ENCODE data around the gene KIR2DL1.
"Not testable (repeated sequence)": the region's sequence is repeated elsewhere in the genome, so short reads cannot be mapped to it uniquely, and the experiment has no call there.

The KIR2DL1 gene

DNA sequence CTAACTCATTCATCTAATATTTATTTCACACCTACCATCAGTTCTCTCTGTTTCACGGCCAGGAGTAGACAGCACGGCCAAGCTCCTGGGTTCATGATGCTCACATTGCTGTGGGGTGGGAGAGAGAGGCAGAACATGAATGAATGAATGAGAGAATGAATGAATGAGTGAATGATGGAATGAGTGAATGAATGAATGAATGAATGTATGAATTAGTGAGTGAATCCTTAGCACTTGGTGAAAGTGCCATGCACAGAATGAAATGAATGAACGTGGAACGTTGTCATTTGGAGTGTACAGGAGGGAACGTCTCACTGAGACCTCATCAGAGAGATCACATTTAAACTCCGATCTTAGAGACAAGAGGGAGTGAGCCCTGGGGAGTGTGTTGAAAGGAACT, 21.9 kb downstream of the KIR2DL1 start:
- no CpG with 5 or more reads among the region's 6 CpGs for WGBS (ENCODE audit: insufficient coverage, insufficient read length)
- no peaks in the 10 kb centered on the region for H3K4me1 ChIP-seq (ENCODE audit: control insufficient read depth, insufficient read depth, low read length)
- no peak overlapping the region for H3K27ac ChIP-seq (ENCODE audit: low read length)
- no peaks in the 10 kb centered on the region for H3K27me3 ChIP-seq (ENCODE audit: control insufficient read depth, insufficient read depth, low read length)
- no peak overlapping the region for H3K4me3 ChIP-seq (ENCODE audit: low read length)
- DNase-seq (ENCODE audit: low read depth, low spot score) = no peak
- no peaks in the 10 kb centered on the region for H3K36me3 ChIP-seq (ENCODE audit: control insufficient read depth, insufficient read depth, low read length)
- peaks cover 15% of the 10 kb centered on the region for H3K9me3 ChIP-seq (ENCODE audit: control insufficient read depth, insufficient read depth, low read length)

DNA sequence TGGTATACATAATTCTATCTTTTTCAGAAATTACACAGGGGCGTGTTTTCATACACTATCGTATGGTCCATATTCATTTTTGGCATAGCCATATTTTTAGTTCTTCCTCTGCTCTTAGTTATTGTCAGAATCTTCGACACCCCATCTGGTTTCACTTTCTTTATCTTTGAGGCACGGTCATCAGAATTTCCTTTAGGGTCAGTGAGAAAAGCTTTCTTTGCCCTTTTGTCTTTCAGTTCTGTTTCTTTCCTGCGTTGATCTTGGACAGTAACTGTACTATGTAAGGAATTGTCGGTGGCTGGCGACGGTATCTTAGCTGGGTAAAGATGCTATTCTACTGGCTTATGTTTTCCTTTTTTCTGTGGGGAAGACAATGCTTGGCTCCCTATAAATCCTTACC, 23.2 kb downstream of the KIR2DL1 start:
- no peaks in the 10 kb centered on the region for H3K36me3 ChIP-seq (ENCODE audit: control insufficient read depth, insufficient read depth, low read length)
- H3K27ac ChIP-seq (ENCODE audit: low read length) = no peak overlapping the region
- H3K4me1 ChIP-seq (ENCODE audit: control insufficient read depth, insufficient read depth, low read length) = no peaks in the 10 kb centered on the region
- DNase-seq (ENCODE audit: low read depth, low spot score) = no peak
- peaks cover 13% of the 10 kb centered on the region for H3K9me3 ChIP-seq (ENCODE audit: control insufficient read depth, insufficient read depth, low read length)
- no peak overlapping the region for H3K4me3 ChIP-seq (ENCODE audit: low read length)
- H3K27me3 ChIP-seq (ENCODE audit: control insufficient read depth, insufficient read depth, low read length) = no peaks in the 10 kb centered on the region
- WGBS (ENCODE audit: insufficient coverage, insufficient read length) = no CpG with 5 or more reads among the region's 8 CpGs

DNA sequence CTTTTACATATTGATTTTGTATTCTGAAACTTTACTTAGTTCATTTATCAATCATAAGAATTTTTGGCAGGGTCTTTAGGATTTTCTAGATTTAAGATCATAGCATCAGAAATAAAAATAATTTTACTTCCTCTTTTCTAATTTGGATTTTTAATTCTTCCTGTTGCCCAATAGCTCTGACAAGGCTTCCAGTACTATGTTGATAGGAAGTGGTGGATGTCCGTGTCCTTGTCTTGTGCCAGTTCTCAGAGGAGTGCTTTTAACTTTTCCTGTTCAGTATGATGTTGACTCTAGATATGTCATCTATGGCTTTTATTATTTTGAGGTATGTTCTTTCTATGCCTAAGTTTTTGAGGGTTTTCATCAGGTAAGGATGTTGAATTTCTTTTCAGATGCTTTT, 26.2 kb downstream of the KIR2DL1 start:
- H3K9me3 ChIP-seq (ENCODE audit: control insufficient read depth, insufficient read depth, low read length) = peaks cover 6% of the 10 kb centered on the region
- H3K27ac ChIP-seq (ENCODE audit: low read length) = no peak overlapping the region
- no peaks in the 10 kb centered on the region for H3K27me3 ChIP-seq (ENCODE audit: control insufficient read depth, insufficient read depth, low read length)
- H3K4me3 ChIP-seq (ENCODE audit: low read length) = no peak overlapping the region
- no peaks in the 10 kb centered on the region for H3K36me3 ChIP-seq (ENCODE audit: control insufficient read depth, insufficient read depth, low read length)
- no CpG with 5 or more reads among the region's 1 CpG for WGBS (ENCODE audit: insufficient coverage, insufficient read length)
- DNase-seq (ENCODE audit: low read depth, low spot score) = no peak
- H3K4me1 ChIP-seq (ENCODE audit: control insufficient read depth, insufficient read depth, low read length) = no peaks in the 10 kb centered on the region

DNA sequence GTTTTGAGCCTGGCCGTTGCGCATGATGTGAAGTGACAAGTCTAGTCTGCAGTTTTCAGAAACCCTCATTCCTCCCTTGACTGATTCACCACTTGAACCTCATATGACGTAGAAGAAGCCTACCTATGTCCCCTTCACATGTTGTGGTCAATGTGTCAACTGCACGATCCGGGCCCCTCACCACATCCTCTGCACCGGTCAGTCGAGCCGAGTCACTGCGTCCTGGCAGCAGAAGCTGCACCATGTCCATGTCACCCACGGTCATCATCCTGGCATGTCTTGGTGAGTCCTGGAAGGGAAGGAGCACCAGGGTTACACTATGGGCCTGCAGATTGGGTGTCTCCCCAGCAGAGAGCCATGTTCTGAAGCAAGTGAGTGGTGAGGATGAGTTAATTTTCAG, 33.8 kb downstream of the KIR2DL1 start, which contains the start of gene KIR2DL4:
Gene KIR2DL4 (plus strand): TSS at position 201 of the 400 bp plus-strand sequence. CDS start 42 bp downstream, at position 243.
- no CpG with 5 or more reads among the region's 10 CpGs for WGBS (ENCODE audit: insufficient coverage, insufficient read length)
- no peak for DNase-seq (ENCODE audit: low read depth, low spot score)

DNA sequence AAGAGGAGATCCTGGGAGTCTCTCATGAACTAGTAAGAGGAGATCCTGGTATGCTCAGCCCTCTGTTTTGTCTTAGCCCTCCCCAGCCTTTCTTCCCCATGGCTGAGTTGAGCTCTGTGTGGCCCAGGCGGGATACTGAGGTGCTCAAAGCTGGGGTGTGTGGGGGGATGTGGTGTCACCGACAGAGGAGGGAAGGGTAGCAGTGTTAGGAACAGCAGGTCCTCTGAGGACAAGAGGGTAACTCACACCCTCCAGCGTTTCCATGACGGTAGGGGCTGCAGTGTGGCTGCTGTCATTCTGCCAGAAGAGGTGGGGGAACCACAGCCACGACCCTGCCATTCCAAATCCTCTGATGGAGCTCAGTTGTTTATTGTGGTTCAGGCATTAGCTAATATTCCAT, 34.5 kb downstream of the KIR2DL1 start:
- Histone ChIP-seq H3K27me3 (ENCODE audit: control insufficient read depth, insufficient read depth, low read length) (no peaks in the 10 kb centered on the region), H3K4me3 (ENCODE audit: low read length) (no peak overlapping the region)

More for the DNA sequence above, 33.8 kb downstream of the KIR2DL1 start, which contains the start of gene KIR2DL4:
- no peaks in the 10 kb centered on the region for H3K4me1 ChIP-seq (ENCODE audit: control insufficient read depth, insufficient read depth, low read length)
- H3K27ac ChIP-seq (ENCODE audit: low read length) = no peak within 1 kb of the TSS
- H3K27me3 ChIP-seq (ENCODE audit: control insufficient read depth, insufficient read depth, low read length) = no peaks in the 10 kb centered on the region
- peaks cover 17% of the 10 kb centered on the region for H3K9me3 ChIP-seq (ENCODE audit: control insufficient read depth, insufficient read depth, low read length)
- no peak within 1 kb of the TSS for H3K4me3 ChIP-seq (ENCODE audit: low read length)
- no peaks in the 10 kb centered on the region for H3K36me3 ChIP-seq (ENCODE audit: control insufficient read depth, insufficient read depth, low read length)

DNA sequence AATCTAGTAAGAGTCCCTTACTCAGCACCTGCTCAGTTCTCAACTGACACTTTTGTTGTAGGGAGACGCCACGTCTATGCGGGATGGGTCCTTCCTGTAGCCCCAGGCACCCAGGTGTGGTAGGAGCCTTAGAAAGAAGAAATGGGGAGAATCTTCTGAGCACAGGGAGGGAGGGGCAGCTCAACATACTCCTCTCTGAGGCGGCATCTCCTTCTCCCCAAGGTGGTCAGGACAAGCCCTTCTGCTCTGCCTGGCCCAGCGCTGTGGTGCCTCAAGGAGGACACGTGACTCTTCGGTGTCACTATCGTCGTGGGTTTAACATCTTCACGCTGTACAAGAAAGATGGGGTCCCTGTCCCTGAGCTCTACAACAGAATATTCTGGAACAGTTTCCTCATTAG, 35.0 kb downstream of the KIR2DL1 start:
- no peak for DNase-seq (ENCODE audit: low read depth, low spot score)
- Histone ChIP-seq H3K27ac (ENCODE audit: low read length) (no peak overlapping the region), H3K4me1 (ENCODE audit: control insufficient read depth, insufficient read depth, low read length) (no peaks in the 10 kb centered on the region), H3K36me3 (ENCODE audit: control insufficient read depth, insufficient read depth, low read length) (no peaks in the 10 kb centered on the region), H3K27me3 (ENCODE audit: control insufficient read depth, insufficient read depth, low read length) (no peaks in the 10 kb centered on the region), H3K4me3 (ENCODE audit: low read length) (no peak overlapping the region), H3K9me3 (ENCODE audit: control insufficient read depth, insufficient read depth, low read length) (peaks cover 19% of the 10 kb centered on the region)
- WGBS (ENCODE audit: insufficient coverage, insufficient read length) = no CpG with 5 or more reads among the region's 10 CpGs

More for the DNA sequence above, 34.5 kb downstream of the KIR2DL1 start:
- Histone ChIP-seq H3K9me3 (ENCODE audit: control insufficient read depth, insufficient read depth, low read length) (peaks cover 19% of the 10 kb centered on the region), H3K27ac (ENCODE audit: low read length) (no peak overlapping the region), H3K36me3 (ENCODE audit: control insufficient read depth, insufficient read depth, low read length) (no peaks in the 10 kb centered on the region), H3K4me1 (ENCODE audit: control insufficient read depth, insufficient read depth, low read length) (no peaks in the 10 kb centered on the region)
- DNase-seq (ENCODE audit: low read depth, low spot score) = no peak
- no CpG with 5 or more reads among the region's 5 CpGs for WGBS (ENCODE audit: insufficient coverage, insufficient read length)

DNA sequence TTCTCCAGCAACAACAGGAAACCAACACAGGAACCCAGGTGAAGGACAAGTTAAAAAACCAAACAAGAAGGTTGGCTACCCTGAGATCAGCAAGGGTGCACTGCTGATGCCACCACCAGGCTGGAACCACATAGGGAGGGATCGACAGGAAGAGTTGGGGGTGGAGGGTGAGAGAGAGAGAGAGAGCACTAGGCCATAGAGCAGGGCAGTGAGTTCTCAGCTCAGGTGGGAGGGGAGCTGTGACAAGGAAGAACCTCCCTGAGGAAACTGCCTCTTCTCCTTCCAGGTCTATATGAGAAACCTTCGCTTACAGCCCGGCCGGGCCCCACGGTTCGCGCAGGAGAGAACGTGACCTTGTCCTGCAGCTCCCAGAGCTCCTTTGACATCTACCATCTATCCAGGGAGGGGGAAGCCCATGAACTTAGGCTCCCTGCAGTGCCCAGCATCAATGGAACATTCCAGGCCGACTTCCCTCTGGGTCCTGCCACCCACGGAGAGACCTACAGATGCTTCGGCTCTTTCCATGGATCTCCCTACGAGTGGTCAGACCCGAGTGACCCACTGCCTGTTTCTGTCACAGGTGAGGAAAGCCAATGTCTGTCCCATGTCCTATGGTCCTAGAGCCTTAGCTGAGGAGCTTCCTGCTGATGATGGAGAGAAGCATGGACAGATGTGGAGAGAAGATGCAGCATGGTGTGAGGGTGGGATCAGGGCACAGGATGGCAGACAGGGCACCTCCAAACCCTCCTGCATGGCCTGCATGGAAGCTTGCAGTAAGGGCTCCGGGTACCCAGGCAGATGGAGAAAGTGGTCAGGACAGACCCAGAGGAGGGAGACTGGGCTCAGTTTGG, 36.3 kb downstream of the KIR2DL1 start:
- no peak for DNase-seq (ENCODE audit: low read depth, low spot score)
- WGBS (ENCODE audit: insufficient coverage, insufficient read length) = no CpG with 5 or more reads among the region's 14 CpGs
- Histone ChIP-seq H3K27me3 (ENCODE audit: control insufficient read depth, insufficient read depth, low read length) (no peaks in the 10 kb centered on the region), H3K36me3 (ENCODE audit: control insufficient read depth, insufficient read depth, low read length) (no peaks in the 10 kb centered on the region), H3K27ac (ENCODE audit: low read length) (no peak overlapping the region), H3K4me3 (ENCODE audit: low read length) (no peak overlapping the region), H3K9me3 (ENCODE audit: control insufficient read depth, insufficient read depth, low read length) (peaks cover 19% of the 10 kb centered on the region), H3K4me1 (ENCODE audit: control insufficient read depth, insufficient read depth, low read length) (no peaks in the 10 kb centered on the region)

DNA sequence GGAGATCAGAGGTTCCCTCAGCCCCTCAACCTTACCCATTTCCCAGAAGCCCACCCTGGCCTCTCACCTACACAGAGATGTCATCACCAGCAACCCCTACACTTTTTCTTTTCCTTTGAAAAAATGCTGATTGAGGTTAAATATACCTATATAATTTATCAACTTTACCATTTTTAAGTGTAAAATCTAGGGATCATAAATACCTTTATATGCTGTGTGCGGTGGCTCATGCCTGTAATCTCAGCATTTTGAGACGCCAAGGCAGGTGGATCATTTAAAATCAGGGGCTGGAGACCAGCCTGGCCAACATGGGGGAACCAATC, 36.9 kb downstream of the KIR2DL1 start:
- no peaks in the 10 kb centered on the region for H3K4me1 ChIP-seq (ENCODE audit: control insufficient read depth, insufficient read depth, low read length)
- DNase-seq (ENCODE audit: low read depth, low spot score) = no peak
- peaks cover 19% of the 10 kb centered on the region for H3K9me3 ChIP-seq (ENCODE audit: control insufficient read depth, insufficient read depth, low read length)
- H3K27me3 ChIP-seq (ENCODE audit: control insufficient read depth, insufficient read depth, low read length) = no peaks in the 10 kb centered on the region
- H3K36me3 ChIP-seq (ENCODE audit: control insufficient read depth, insufficient read depth, low read length) = no peaks in the 10 kb centered on the region
- H3K4me3 ChIP-seq (ENCODE audit: low read length) = no peak overlapping the region
- WGBS (ENCODE audit: insufficient coverage, insufficient read length) = no CpG with 5 or more reads among the region's 2 CpGs
- H3K27ac ChIP-seq (ENCODE audit: low read length) = no peak overlapping the region

DNA sequence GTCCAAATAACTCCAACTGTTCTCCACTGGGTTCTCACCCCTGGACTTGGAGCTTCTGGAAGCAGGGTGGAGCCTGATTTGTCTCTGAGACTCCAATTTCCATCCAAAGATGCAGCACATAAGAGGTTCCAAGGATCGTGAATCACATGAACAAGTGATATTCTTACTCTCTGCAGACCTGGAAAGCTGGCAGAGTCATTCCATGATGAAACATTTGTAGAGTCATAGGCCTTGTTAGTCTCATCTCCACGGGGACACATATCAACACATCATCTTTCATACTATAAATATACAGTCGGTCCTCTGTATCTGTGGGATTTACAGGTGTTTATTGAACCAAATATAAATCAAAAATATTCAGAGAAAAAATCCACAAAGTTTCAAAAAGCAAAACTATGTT, 45.0 kb downstream of the KIR2DL1 start:
- H3K27ac ChIP-seq (ENCODE audit: low read length); H3K27me3 ChIP-seq (ENCODE audit: control insufficient read depth, insufficient read depth, low read length); H3K4me3 ChIP-seq (ENCODE audit: low read length); DNase-seq (ENCODE audit: low read depth, low spot score); H3K36me3 ChIP-seq (ENCODE audit: control insufficient read depth, insufficient read depth, low read length); H3K4me1 ChIP-seq (ENCODE audit: control insufficient read depth, insufficient read depth, low read length): not testable (repeated sequence)
- peaks cover 16% of the 10 kb centered on the region for H3K9me3 ChIP-seq (ENCODE audit: control insufficient read depth, insufficient read depth, low read length)
- no CpG with 5 or more reads among the region's 3 CpGs for WGBS (ENCODE audit: insufficient coverage, insufficient read length)

DNA sequence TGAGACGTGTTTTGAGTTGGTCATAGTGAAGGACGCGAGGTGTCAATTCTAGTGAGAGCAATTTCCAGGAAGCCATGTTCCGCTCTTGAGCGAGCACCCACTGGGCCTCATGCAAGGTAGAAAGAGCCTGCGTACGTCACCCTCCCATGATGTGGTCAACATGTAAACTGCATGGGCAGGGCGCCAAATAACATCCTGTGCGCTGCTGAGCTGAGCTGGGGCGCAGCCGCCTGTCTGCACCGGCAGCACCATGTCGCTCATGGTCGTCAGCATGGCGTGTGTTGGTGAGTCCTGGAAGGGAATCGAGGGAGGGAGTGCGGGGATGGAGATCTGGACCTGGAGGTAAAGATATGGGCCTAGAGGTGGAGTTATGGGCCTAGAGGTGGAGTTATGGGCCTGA, 46.7 kb downstream of the KIR2DL1 start, which contains the start of gene KIR3DL1:
Gene KIR3DL1 (plus strand): TSS at position 218 of the 400 bp plus-strand sequence.
- peaks cover 20% of the 10 kb centered on the region for H3K9me3 ChIP-seq (ENCODE audit: control insufficient read depth, insufficient read depth, low read length)
- not testable (repeated sequence) for H3K27ac ChIP-seq (ENCODE audit: low read length); DNase-seq (ENCODE audit: low read depth, low spot score); H3K36me3 ChIP-seq (ENCODE audit: control insufficient read depth, insufficient read depth, low read length); H3K4me1 ChIP-seq (ENCODE audit: control insufficient read depth, insufficient read depth, low read length); H3K27me3 ChIP-seq (ENCODE audit: control insufficient read depth, insufficient read depth, low read length); H3K4me3 ChIP-seq (ENCODE audit: low read length)
- no CpG with 5 or more reads among the region's 17 CpGs for WGBS (ENCODE audit: insufficient coverage, insufficient read length)

Measured in iPS DF 6.9 (cell line).